Stimulated activated CD8-positive, alpha-beta memory T cell treated with anti-CD3 and anti-CD28 coated beads, Interleukin-7, amount 100 ng/mL, for 24 hours (primary cell): ENCODE data around the gene POLG.
"Not testable (repeated sequence)": the region's sequence is repeated elsewhere in the genome, so short reads cannot be mapped to it uniquely, and the experiment has no call there.

Source experiments
- DNase-seq: peaks from one replicate; pipeline ENCODE4 v3.0.0-alpha.2; 2020; ENCODE audit warnings: low read depth

POLG gene

GRCh38 chr15:89278307-89278706 is 56.3 kb downstream of the POLG start:
- no peak for DNase-seq

- DNase-seq = not testable (repeated sequence)
Measured at GRCh38 chr15:89277281-89277680, 57.3 kb downstream of the POLG start.
